HG03280 (cell line): ENCODE measurements around the gene SLC12A8.

Source experiments
- ATAC-seq: cut with Tn5 transposase; IDR thresholded peaks from one replicate; pipeline ENCODE4 v1.9.1; 2021; ENCODE audit warnings: mild to moderate bottlenecking, moderate library complexity; ENCODE audit not compliant: unreplicated experiment

Gene SLC12A8

DNA sequence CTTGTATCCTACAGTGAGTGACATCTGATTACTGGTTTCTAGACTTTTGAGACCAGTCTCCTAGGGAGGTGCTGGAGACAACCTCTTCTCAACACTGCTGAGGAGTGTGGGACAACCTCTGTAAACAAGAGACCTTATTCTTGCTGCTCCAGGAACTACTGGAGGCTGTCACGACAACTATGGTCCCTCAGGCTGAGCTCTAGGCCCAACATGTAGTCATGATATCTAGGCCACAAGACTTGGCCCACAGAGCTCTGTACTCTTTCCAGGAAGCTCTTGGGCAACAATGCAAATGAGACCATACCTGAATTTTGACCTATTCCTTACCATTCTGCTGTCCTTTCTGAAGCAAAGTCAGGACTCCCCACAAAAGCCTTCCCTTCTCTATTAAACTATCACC lies 132.5 kb downstream of the SLC12A8 start:
- no peak for ATAC-seq

DNA sequence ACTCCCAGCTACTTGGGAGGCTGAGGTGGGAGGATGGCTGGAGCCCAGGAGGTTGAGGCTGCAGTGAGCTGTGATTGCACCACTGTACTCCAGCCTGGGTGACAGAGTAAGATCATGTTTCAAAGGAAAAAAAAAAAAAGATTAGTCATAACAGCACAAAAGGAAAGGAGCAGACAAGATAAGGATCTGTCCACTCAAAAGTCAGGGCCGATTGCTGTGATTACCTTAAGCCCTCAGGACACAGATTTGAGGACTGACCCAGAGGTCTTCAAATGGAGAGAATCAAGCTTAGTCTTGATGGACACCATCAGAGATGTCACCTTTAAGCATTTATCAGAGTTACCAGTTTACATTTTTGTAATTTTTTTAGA lies 132.9 kb downstream of the SLC12A8 start:
- no peak for ATAC-seq

DNA sequence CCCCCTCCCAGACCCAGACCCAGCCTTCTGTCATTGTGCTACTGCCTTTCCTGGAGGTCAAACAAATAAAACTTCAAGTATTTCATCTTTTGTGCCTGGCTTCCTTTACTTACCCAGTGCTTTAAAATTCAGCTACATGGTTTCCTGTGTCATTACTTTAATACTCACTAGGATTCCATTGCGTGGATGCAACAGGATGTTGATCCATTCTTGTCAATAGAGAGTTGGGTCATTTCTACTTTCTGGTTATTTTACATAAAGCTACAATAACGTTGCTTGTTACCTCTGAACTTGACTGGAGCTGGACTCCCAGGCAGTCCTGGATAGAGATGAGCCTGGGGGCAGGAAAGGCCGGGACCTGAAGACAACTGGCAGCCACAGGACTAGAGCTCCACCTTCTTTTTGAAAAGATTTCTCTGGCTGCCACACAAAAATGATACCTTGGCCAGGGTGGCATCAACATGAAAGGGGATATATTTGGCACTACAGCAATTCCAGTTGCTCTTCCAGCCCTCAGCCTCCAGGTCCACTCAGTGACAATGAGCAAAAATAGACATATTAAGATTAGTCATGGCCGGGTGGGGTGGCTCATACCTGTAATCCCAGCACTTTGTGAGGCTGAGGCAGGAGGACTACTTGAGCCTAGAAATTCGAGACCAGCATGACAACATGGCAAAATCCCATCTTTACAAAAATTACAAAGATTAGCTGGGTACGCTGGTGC lies 133.4 kb downstream of the SLC12A8 start:
- ATAC-seq: no peak

DNA sequence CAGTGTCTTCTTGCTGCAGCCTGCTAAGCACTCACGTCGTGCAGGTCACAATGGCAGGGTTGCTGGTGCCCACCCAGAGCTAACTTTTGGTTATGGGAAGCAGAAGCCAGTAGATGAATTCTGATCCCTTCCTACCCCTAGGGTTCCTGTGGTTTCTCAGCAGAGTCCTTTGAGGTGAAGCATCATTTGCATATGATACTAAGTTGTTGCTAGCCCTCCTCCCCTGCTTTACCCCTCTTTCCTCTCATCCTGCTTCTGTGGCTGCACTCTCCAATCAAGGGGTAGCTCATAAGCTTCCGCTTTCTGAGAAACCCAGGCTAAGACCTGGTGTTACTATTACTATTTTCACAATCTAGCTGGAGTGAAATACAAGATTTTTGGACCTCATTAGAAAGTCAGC lies 134.7 kb downstream of the SLC12A8 start:
- no peak for ATAC-seq

DNA sequence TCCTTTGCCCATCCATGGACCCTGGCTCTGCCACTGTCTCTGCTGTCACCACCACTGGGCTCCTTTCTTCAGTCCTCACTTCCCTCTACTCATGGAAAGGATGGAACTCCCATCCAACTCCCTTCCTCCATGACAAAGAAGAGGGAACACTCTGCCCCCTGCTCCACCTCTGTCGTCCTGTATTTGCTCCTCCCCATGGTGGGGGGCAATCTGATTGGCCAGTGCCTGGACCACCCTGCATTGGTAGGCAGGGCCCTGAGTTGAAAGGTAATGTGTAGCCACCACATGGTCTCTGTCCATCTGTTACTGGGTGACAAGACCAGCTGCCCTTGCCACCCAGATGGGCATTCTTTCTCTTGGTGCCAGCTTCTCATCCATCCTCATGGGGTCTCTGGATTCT lies 136.1 kb downstream of the SLC12A8 start:
- ATAC-seq: no peak

DNA sequence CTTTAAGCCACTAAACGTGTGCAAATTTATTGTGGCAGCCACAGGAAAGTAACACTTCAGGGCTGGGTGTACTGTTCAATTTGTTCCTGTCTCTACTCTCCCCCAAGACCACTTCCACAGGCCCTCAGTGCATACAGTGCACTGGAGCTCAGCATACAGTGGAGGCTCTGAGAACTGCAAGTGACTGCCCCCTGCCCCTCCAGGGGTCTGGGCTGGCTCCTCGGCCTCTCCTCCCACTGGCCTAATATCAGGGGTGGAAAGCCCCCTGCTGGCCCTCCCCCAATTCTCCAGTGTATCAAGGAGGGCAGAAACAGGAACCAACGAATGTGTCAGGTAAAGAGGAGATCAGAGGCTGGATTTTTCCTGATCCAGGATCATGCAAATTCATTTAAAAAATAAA lies 136.8 kb downstream of the SLC12A8 start:
- no peak for ATAC-seq

DNA sequence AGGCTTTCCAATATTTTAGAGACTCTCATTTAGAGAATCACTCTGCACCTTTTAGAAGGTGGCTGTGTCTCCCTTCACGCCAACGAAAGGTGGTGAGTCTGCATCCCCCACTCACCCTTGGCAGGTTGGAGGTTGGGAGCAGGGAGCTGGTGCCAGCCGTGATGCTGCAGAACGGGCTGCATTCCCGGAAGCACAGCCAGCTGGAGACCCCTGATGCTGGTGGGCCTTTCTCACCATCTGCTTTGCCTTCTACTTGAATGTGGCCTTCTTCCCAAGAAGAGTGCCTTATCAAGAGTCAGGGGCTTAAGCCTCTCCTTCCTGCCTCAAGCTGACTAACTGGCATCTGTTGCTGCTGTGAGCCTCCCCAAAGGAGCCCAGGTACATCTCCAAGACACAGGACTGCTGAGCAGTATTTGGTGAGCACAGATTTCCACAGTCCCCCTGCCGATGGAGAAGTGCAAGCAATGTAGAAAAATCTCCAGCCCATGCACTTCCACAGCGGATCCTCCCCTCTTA lies 139.1 kb downstream of the SLC12A8 start:
- ATAC-seq: no peak

DNA sequence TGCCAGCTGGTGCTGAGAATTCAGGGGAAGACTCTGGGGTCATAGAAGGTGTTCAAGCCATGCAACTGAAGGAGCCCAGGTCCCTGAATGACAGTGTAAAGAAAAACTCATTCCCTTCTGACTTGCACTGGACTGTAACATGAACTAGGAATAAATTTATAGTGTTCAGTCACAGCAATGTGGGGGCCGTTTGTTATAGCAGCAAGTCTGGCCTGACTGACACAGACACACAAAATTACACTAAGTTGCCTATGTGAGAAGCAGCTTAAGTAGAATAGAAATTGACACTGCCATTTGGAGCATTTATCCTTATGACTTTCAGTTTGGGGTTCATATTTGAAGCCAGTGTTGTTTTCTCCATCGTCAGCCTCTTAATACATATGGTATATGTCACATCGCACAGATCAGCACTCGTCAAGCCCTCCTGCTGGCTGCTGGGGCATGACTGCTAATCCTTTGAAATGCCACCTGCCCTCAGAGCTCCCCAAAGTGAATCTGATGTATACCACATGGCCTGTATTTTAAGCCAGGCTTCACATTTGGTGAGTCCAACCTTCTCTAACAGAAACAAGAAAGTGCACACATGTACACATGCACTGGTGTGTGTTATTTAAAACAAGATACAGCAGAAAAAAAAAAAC lies 139.7 kb downstream of the SLC12A8 start:
- ATAC-seq: no peak

DNA sequence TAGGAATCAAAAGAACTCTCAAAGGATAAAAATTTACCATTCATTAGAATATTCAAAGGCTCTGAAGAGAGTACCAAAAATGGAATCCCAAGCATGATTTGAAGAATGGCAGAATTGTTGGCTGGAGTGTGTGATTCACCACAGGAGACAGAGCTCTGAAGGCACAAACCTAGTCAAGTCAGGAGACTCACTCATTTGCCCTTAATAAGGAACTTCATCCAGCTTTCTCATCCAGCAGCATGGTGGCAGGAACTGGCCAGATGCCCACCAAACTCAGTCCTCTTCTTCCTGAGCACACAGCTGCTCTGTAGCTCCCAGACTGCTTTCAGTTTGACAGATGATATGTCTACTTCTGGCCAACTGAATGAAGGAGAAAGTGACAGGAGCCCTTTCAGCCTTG lies 140.2 kb downstream of the SLC12A8 start:
- ATAC-seq: no peak

DNA sequence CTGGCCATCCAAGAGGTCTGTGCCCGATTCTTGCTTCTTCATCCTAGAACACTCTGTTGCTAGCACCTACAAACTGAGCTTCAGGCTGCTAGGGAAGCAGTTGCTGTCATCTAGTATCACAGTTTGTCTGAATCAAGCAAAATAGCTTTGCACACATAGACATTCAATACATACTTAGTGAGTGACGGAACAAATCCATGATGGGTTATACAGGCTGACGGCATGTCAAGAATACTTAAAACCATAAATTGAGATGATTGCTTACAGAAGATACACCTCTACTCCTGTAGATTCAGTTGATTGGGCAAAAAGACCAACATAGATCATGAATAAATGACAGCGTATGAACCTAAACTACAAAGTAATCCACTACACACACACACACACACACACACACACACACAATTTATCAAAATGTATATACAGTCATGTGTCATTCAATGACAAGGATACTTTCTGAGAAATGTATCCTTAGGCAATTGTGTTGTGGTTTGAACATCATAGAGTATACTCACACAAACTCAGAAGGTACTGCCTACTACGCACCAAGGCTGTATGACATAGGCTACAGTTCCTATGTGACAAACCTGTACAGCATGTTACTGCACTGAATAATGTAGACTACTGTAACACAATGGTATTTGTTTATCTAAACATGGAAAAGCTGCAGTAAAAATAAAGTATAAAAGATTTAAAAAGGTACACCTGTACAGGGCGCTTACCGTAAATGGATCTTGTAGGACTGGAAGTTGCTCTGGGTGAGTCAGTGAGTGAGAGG lies 142.4 kb downstream of the SLC12A8 start:
- no peak for ATAC-seq

DNA sequence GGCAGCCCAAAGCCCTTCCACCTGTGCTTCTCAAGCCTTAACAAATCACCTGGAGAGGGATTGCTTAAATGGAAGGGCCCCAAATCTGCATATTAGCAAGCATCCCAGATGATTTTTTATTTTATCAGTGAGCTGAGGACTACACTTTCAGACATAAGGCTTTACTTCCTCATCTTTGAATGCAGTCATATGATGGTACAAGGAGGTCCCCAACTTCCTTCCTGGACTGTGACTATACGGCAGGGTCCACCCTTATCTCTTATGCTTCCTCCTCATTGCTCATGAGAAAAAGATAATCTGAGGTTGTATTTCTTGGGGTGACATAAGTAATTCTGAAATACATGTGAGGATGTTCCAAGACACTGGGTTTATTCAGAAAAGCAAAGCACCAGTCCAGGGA lies 143.1 kb downstream of the SLC12A8 start:
- no peak for ATAC-seq

DNA sequence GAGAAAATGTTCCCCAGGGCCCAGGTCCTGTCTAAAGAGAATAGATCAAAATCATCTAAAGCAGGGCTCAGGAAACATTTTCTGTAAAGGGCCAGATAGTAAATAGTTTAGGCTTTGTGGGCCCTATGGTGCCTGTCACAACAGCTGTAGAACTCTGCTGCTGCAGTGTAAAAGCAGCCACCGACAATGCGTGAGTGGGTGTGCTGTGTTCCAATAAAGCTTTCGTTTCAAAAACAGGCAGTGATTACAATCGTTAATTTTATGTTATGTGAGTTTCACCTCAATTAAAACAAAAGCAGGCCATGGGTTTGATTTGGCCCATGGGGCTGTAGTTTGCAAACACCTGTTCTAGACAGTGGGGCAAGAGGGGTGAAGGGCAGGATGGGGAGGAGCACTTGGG lies 144.3 kb downstream of the SLC12A8 start:
- no peak for ATAC-seq

DNA sequence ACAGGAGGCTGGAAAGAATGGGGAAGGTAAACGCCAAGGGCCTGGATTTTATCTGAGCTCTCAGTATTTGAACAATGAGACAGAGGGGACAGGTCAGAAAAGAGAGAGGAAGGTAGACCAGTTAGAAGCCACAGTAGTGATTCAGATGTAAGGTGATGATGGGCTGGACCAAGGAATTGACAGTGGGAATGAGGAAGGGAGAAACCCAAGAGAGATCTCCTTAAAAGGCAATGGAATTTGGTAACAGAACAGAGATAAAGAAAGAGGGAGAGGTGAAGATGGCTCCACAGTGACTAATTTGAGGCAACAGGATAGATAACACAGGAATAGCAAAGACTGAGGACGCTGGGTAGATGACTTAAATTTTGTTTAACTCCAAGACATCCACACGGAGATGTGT lies 145.3 kb downstream of the SLC12A8 start:
- ATAC-seq: no peak

DNA sequence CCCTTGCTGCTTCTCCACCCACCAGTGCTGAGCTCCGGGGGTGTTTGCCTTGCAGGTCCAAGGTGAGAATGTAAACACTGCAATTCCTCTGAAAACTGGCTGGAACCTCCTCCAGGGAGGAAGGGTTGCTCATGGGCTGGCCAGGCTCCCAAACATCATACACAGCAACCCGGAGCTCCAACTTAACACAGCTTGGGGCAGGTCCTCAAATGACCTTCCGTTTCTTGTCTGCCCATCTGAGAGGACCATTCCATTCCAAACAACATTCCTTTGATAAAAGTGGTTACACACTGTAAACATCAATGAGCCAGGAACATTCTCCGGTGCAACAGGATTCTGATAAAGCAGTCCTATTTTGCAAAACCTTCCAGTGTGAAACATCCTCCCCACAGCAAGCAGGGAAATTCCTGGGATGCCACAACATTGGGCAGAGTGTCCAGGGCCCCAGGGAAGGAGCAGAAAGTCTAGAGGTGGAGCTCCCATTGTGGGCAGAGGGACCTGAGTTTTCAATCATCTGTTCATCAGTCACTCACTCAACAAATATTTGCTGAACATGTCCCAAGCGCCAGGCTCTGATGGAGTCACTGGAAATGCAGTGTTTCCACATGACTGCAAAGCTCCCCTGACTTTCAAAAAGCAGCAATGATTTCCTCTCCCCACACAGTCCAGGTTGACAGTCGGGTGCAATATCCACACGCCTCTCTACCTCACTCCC lies 149.5 kb downstream of the SLC12A8 start:
- ATAC-seq: no peak

DNA sequence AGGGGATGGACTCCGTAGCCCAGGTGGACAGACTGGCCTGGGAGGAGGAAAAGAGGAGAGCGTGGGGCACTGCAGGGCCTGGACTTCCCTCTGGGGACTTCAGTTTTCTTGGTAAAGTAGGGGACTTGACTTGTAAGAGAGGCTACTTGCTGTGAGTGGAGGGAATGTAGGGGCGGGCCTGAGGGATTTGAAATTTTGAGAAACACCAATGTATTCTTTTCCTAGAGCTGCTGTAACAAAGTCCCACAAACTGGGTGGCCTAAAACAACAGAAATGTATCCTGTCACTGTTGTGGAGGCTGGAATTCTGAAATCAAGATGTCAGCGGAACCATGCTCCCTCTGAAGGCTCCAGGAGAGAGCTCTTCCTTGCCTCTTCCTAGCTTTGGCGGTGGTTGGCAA lies 150.9 kb downstream of the SLC12A8 start:
- ATAC-seq: no peak

DNA sequence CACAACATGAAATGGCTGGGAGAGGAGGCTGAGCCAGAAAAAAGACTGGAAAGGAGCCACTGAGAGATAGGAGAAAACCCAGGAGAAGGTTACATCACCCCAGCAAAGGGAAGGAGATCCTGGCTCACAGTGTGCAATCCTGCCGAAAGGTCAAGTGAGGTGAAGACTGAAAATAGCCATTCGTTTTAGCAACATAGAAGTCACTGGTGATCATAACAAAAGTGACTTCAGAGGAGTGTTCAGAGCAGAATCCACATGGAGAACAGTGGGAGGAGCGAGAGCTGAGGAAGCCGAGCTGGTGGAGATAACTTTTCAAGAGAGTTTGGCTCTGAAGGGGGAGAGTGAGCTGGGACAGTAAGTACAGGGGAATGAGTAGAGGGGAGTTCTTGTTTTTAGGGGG lies 151.4 kb downstream of the SLC12A8 start:
- ATAC-seq: no peak

DNA sequence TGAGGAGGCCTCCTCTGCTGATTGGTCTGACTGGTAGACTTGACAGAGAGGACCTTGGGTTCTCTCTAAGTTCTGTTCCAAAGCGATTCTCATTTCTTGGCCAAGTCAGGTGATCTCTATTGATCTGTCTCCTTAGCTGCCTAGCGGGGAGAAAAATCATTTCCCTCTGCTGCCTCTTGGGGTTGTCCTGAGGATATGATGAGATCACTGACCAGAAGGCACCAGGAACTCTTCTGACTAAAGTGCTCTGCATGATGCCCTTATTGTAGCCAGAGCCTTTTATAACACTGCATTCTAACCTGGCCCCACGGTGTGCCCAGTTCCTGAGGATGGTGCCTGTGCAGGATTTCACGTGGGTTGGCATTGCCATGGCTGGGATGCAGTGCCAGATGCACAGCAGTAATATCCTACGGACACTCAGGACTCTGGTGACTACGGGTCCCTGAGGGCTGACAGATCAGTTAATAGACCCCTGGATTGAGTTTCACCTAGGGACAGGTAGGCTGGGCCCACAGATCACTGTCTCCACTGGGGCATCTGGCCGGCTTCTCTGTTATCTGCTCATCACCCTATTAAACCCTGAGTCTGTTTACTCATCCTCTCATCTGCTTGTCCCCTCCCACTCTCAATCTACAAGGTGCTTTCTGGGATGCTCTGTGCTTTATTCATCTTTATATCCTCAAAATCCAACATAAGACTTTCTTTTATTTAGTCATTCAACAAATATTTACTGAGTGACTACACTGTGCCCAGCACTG lies 152.9 kb downstream of the SLC12A8 start:
- ATAC-seq: no peak

DNA sequence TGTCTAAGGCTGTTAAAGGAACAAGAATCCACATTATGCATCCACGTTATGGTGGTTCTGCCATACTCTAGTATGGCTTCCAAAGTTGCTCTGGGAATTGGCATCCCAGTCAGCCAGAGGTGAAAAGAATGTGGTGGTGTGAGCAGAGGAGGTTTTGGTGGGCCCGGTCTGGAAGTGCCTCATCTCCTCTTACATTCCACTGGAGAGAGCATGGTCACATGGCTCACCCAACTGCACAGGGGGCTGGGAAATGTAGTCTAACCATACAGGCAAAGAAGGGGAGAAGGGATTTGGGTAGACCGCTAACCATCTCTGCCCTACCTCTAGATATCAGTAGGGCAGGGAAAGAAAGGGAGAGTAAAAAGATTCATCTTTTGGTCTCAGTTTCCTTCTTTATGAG lies 153.6 kb downstream of the SLC12A8 start:
- no peak for ATAC-seq

DNA sequence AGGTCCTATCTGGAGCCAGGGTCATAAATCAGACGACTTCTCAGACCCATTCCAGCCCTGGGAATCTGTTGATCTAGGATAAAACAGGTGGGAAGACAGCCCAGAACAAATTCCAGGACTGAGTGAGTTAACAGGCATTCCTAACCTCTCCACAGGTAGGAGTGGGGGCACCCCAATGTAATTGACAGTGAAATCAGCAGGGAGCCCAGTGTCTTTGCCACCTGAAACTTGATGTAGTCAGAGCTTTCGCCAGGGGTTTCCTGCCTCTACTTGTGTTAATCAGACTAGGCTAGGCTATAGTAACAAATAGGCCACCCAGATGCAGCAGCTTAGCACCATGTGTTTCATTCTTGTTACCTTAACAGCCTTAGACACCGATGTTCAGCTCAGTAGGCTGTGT lies 154.0 kb downstream of the SLC12A8 start:
- no peak for ATAC-seq

DNA sequence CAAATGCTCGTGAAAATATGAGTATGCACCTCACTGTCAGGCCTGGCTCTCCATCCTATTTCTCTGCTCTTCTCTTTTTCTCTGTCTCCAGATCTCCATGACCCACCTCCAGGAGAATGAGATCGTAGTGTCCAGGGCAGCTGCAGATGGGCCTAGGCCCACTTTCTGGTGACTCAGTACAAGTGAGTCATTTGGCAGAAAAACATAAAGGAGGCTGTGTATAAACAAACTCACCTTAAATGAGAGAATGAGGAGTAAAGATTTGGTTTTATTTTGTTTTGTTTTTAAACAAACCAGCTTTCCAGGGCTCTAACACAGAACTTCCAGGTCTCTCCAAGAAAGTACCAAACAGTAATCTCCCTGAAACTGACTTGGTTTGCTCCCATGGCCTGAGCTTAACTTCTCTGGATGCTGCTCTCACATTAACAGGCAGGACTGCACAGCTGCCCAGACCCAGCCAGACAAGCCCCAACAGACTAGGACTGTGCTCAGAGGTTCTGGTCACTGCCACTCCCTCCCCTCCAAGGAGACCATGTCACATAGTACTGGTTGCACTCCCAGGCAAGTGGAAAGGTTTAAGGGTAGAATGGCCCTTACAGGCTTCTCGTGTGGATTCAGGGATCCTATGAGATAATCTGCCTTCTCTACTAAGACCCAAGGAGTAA lies 155.2 kb downstream of the SLC12A8 start:
- ATAC-seq: no peak
